Neural cell (in vitro differentiated cells): ENCODE measurements around the gene ZBTB12. TPM values are rescaled to one million over a fixed set of nuclear protein-coding genes. Genes with fewer than 3 reads are reported as not detected.
A peak's percentile ranks its signal among the peaks of the same experiment; 100 is the strongest.
"Not testable (repeated sequence)": the region's sequence is repeated elsewhere in the genome, so short reads cannot be mapped to it uniquely, and the experiment has no call there.

ENCODE experiments used
- H2AFZ ChIP-seq: fragments of 200-600, 300-800 bp; sonication (generic), shearing (Covaris generic); 2 replicates; pipeline ENCODE4 v1.6.0; 2014; ENCODE audit warnings: low read depth, mild to moderate bottlenecking, antibody characterized with exemption, low read length, moderate library complexity
- H3F3A ChIP-seq: fragments of 200-600 bp; shearing (Covaris generic); 2 replicates; pipeline ENCODE4 v1.6.1; 2016; ENCODE audit warnings: mild to moderate bottlenecking, moderate library complexity, mixed read lengths, antibody characterized with exemption, low read length; ENCODE audit not compliant: insufficient read depth, poor library complexity, severe bottlenecking
- H3K27ac ChIP-seq: fragments of 200-600, 300-800 bp; sonication (generic), shearing (Covaris generic); 2 replicates; pipeline ENCODE4 v1.5.1; 2014; ENCODE audit warnings: mild to moderate bottlenecking, low read length, moderate library complexity
- H3K27me3 ChIP-seq: fragments of 300-800, 200-600 bp; sonication (generic), shearing (Covaris generic); 2 replicates; pipeline ENCODE4 v1.6.0; 2014; ENCODE audit warnings: mild to moderate bottlenecking, low read depth, low read length, moderate library complexity; ENCODE audit not compliant: insufficient read depth
- H3K36me3 ChIP-seq: fragments of 300-800, 200-600 bp; sonication (generic), shearing (Covaris generic); 2 replicates; pipeline ENCODE4 v1.5.1; 2014; ENCODE audit warnings: mild to moderate bottlenecking, antibody characterized with exemption, low read length, moderate library complexity; ENCODE audit not compliant: insufficient read depth
- H3K4me2 ChIP-seq: fragments of 300-800, 200-600 bp; sonication (generic), shearing (Covaris generic); 2 replicates; pipeline ENCODE4 v1.6.0; 2014; ENCODE audit warnings: mild to moderate bottlenecking, low read length
- H3K4me3 ChIP-seq: fragments of 300-800, 200-600 bp; sonication (generic), shearing (Covaris generic); 2 replicates; pipeline ENCODE4 v1.5.1; 2014; ENCODE audit warnings: mild to moderate bottlenecking, low read length, moderate library complexity
- H3K79me2 ChIP-seq: fragments of 200-600 bp; shearing (Covaris generic); replicated peaks from 2 replicates; pipeline ENCODE4 v1.6.0; 2014; ENCODE audit warnings: mild to moderate bottlenecking, low read length, moderate library complexity; ENCODE audit not compliant: insufficient read depth
- H3K9ac ChIP-seq: fragments of 300-800, 200-600 bp; sonication (generic), shearing (Covaris generic); 2 replicates; pipeline ENCODE4 v1.6.1; 2016; ENCODE audit warnings: mild to moderate bottlenecking, low read length, mixed read lengths
- H3K9me2 ChIP-seq: fragments of 200-600 bp; shearing (Covaris generic); 2 replicates; pipeline ENCODE4 v1.6.1; 2016; ENCODE audit warnings: mild to moderate bottlenecking, low read length, mixed read lengths; ENCODE audit not compliant: insufficient read depth
- H3K9me3 ChIP-seq: fragments of 200-600, 300-800 bp; sonication (generic), shearing (Covaris generic); 2 replicates; pipeline ENCODE4 v1.6.1; 2016; ENCODE audit warnings: mild to moderate bottlenecking, mixed run types, low read length, moderate library complexity, mixed read lengths
- H4K20me1 ChIP-seq: fragments of 200-600 bp; shearing (Covaris generic); 2 replicates; pipeline ENCODE4 v1.6.1; 2016; ENCODE audit warnings: mild to moderate bottlenecking, mixed run types; ENCODE audit not compliant: insufficient read depth
- CTCF ChIP-seq: fragments of 450-650 bp; IDR thresholded peaks from 2 replicates; pipeline ENCODE4 v1.5.1; 2014; ENCODE audit warnings: antibody characterized with exemption, mild to moderate bottlenecking, moderate library complexity; ENCODE audit not compliant: poor library complexity, severe bottlenecking
- EP300 ChIP-seq: fragments of 450-650 bp; conservative IDR thresholded peaks from 2 replicates; pipeline ENCODE4 v1.6.1; 2014; ENCODE audit warnings: antibody characterized with exemption, mild to moderate bottlenecking, moderate library complexity; ENCODE audit not compliant: poor library complexity, severe bottlenecking
- EZH2 ChIP-seq: fragments of 200-600, 300-800 bp; shearing (Covaris generic), sonication (generic); IDR thresholded peaks from 2 replicates; pipeline ENCODE4 v1.6.1; 2014; ENCODE audit warnings: antibody characterized with exemption, low read length, borderline replicate concordance, mild to moderate bottlenecking; ENCODE audit not compliant: insufficient read depth, poor library complexity, severe bottlenecking
- MXI1 ChIP-seq: fragments of 450-650 bp; conservative IDR thresholded peaks from 2 replicates; pipeline ENCODE4 v1.6.1; 2014; ENCODE audit warnings: antibody characterized with exemption, mild to moderate bottlenecking; ENCODE audit not compliant: poor library complexity, severe bottlenecking
- POLR2AphosphoS5 ChIP-seq: IDR thresholded peaks from 2 replicates; pipeline ENCODE4 v1.6.1; 2012
- RAD21 ChIP-seq: fragments of 450-650 bp; conservative IDR thresholded peaks from 2 replicates; pipeline ENCODE4 v1.6.1; 2014; ENCODE audit warnings: antibody characterized with exemption, mild to moderate bottlenecking, moderate library complexity
- REST ChIP-seq: IDR thresholded peaks from 2 replicates; pipeline ENCODE4 v1.6.1; 2012; ENCODE audit warnings: borderline replicate concordance
- SMC3 ChIP-seq: fragments of 450-650 bp; conservative IDR thresholded peaks from 2 replicates; pipeline ENCODE4 v1.6.1; 2014; ENCODE audit warnings: antibody characterized with exemption, mild to moderate bottlenecking, moderate library complexity; ENCODE audit not compliant: poor library complexity
- TAF1 ChIP-seq: IDR thresholded peaks from 2 replicates; pipeline ENCODE4 v1.6.1; 2012; ENCODE audit warnings: low read depth
- polyA plus RNA-seq: library from polyadenylated mRNA; depleted of rRNA; stranded (reverse); fragments of >200 nt; gene quantifications from 2 replicates; pipeline ENCODE4 v1.2.3, GENCODE V29; 2014

ZBTB12 gene
- polyA plus RNA-seq, 1 donor from 2014 or later: 21.4 TPM

DNA sequence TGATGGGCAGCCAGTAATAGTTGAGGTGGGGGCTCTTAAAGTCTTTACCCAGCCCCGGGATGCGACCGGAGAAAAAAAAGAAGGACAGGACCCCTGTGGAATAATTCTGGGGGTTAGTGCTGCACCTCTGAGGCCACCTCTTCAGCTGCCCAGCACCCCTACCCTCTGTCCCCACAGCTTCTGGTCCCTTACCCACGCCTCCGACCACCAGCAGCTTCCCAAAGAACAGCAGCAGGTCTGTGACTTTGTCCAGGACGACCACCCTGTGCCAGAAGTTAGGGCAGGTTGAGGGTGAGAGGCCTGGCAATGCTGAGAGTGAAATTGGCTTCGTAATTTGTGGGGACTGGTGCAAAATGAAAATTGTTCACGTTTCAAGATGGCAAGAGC lies 37.1 kb downstream of the ZBTB12 start:
- H4K20me1 ChIP-seq: no peaks in the 10 kb centered on the region
- H3K4me2 ChIP-seq: no peak overlapping the region
- TF ChIP-seq EZH2 (no peak), RAD21 (no peak), REST (no peak), CTCF (no peak), POLR2AphosphoS5 (no peak), SMC3 (no peak), MXI1 (no peak), TAF1 (no peak), EP300 (no peak)
- no peaks in the 10 kb centered on the region for H3K27me3 ChIP-seq
- no peaks in the 10 kb centered on the region for H3K9me2 ChIP-seq
- H2AFZ ChIP-seq: no peak overlapping the region
- no peaks in the 10 kb centered on the region for H3K36me3 ChIP-seq
- H3K9ac ChIP-seq: no peak overlapping the region
- H3F3A ChIP-seq: no peaks in the 10 kb centered on the region
- peak overlapping the region; percentile 90 for H3K4me3 ChIP-seq
- no peak overlapping the region for H3K27ac ChIP-seq
- H3K9me3 ChIP-seq: no peaks in the 10 kb centered on the region
- H3K79me2 ChIP-seq: peaks cover 8% of the 10 kb centered on the region

- H3K4me2 ChIP-seq, H3K9me3 ChIP-seq, H3F3A ChIP-seq, H3K79me2 ChIP-seq, H4K20me1 ChIP-seq, H3K27me3 ChIP-seq, H3K36me3 ChIP-seq, H3K9me2 ChIP-seq: not testable (repeated sequence)
- Histone ChIP-seq H3K27ac (peak overlapping the region; percentile 84), H3K9ac (peak overlapping the region; percentile 73), H3K4me3 (peak overlapping the region; percentile 90), H2AFZ (peak overlapping the region; percentile 45)
- TF ChIP-seq RAD21: peak; percentile 3
- TF ChIP-seq SMC3: peak; percentile 3
- peak; percentile 20 for TF ChIP-seq CTCF
Measured at GRCh38 chr6:31864123-31864562, 37.7 kb downstream of the ZBTB12 start.
